ENCODE measurements around the gene OPHN1.

OPHN1 gene

DNA sequence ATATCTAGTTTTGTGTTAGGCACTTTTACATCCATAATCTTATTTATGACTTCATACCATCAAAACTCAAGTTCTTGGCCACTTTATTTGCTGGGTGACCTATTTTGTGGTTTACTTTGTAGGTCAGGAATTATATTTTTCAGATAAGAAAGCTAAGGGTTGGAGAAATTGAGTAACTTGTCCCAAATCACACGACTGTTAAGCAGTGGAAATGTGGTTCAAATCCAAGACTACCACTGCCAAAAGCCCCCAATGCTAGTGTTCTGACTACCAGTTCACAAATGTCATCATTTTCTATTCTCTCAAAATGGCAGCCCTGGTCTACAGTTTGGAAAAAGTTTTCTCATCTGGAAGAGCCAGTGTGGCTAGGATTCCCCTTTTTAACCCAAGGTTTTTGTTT lies 74.6 kb downstream of the OPHN1 start:
- no peak overlapping the region for H3K4ac ChIP-seq (ENCODE audit: low read depth, low read length)
- no peaks in the 10 kb centered on the region for H3K79me2 ChIP-seq (ENCODE audit: control insufficient read depth, insufficient read depth, low read length)
- no CpG with 5 or more reads among the region's 1 CpG for WGBS (ENCODE audit: extremely low coverage, insufficient coverage, low lambda C conversion rate)
- H4K8ac ChIP-seq (ENCODE audit: low read depth, low read length): no peak overlapping the region
- no peak overlapping the region for H2BK5ac ChIP-seq (ENCODE audit: low read length)
- no peak overlapping the region for H3K18ac ChIP-seq (ENCODE audit: low read length)
- no peaks in the 10 kb centered on the region for H3K27me3 ChIP-seq (ENCODE audit: insufficient read depth, low read length, poor library complexity)
- no peak for DNase-seq
- no peak overlapping the region for H3K4me3 ChIP-seq (ENCODE audit: low read length)
- no peak overlapping the region for H2BK120ac ChIP-seq (ENCODE audit: low read depth, low read length)
- H2AK5ac ChIP-seq (ENCODE audit: low read length): no peak overlapping the region
- no peak overlapping the region for H4K5ac ChIP-seq (ENCODE audit: low read length)
- H2BK15ac ChIP-seq (replicated peaks; ENCODE audit: low read depth): no peak overlapping the region
- no peak overlapping the region for H3K9ac ChIP-seq (ENCODE audit: low read length)
- H3K4me2 ChIP-seq (ENCODE audit: low read length): no peak overlapping the region
- H3K56ac ChIP-seq (ENCODE audit: low read length): no peak overlapping the region
- no peak overlapping the region for H3K27ac ChIP-seq (ENCODE audit: low read depth, low read length)
- no peaks in the 10 kb centered on the region for H3K36me3 ChIP-seq (ENCODE audit: control insufficient read depth, insufficient read depth, low read length)
- no peak overlapping the region for H3K23ac ChIP-seq (ENCODE audit: low read length)
- no peaks in the 10 kb centered on the region for H3K4me1 ChIP-seq (ENCODE audit: control insufficient read depth, low read depth, low read length)
- H3K79me1 ChIP-seq (ENCODE audit: low read length): no peaks in the 10 kb centered on the region

DNA sequence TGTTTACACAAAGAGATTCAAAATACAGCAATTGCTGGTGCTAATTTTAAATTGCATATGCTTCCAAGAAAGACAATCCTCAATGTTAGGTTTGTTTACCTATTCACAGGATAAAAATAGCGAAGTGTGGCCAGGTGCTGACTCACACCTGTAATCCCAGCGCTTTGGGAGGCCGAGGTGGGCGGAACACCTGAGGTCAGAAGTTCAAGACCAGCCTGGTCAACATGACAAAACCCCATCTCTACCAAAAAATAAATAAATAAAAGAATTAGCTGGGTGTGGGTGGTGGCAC lies 77.7 kb downstream of the OPHN1 start:
- H3K27me3 ChIP-seq (ENCODE audit: insufficient read depth, low read length, poor library complexity): no peaks in the 10 kb centered on the region
- no peak overlapping the region for H3K18ac ChIP-seq (ENCODE audit: low read length)
- no CpG with 5 or more reads among the region's 4 CpGs for WGBS (ENCODE audit: extremely low coverage, insufficient coverage, low lambda C conversion rate)
- H3K23ac ChIP-seq (ENCODE audit: low read length): no peak overlapping the region
- H3K9ac ChIP-seq (ENCODE audit: low read length): no peak overlapping the region
- no peak overlapping the region for H2BK5ac ChIP-seq (ENCODE audit: low read length)
- no peak overlapping the region for H2AK5ac ChIP-seq (ENCODE audit: low read length)
- no peak overlapping the region for H3K4me3 ChIP-seq (ENCODE audit: low read length)
- no peak overlapping the region for H3K4me2 ChIP-seq (ENCODE audit: low read length)
- no peaks in the 10 kb centered on the region for H3K4me1 ChIP-seq (ENCODE audit: control insufficient read depth, low read depth, low read length)
- no peak overlapping the region for H4K5ac ChIP-seq (ENCODE audit: low read length)
- no peak overlapping the region for H3K27ac ChIP-seq (ENCODE audit: low read depth, low read length)
- no peaks in the 10 kb centered on the region for H3K79me2 ChIP-seq (ENCODE audit: control insufficient read depth, insufficient read depth, low read length)
- no peak overlapping the region for H4K8ac ChIP-seq (ENCODE audit: low read depth, low read length)
- H3K79me1 ChIP-seq (ENCODE audit: low read length): no peaks in the 10 kb centered on the region
- H3K4ac ChIP-seq (ENCODE audit: low read depth, low read length): no peak overlapping the region
- no peaks in the 10 kb centered on the region for H3K36me3 ChIP-seq (ENCODE audit: control insufficient read depth, insufficient read depth, low read length)
- no peak for DNase-seq
- no peak overlapping the region for H2BK120ac ChIP-seq (ENCODE audit: low read depth, low read length)
- H3K56ac ChIP-seq (ENCODE audit: low read length): no peak overlapping the region
- no peak overlapping the region for H2BK15ac ChIP-seq (replicated peaks; ENCODE audit: low read depth)

DNA sequence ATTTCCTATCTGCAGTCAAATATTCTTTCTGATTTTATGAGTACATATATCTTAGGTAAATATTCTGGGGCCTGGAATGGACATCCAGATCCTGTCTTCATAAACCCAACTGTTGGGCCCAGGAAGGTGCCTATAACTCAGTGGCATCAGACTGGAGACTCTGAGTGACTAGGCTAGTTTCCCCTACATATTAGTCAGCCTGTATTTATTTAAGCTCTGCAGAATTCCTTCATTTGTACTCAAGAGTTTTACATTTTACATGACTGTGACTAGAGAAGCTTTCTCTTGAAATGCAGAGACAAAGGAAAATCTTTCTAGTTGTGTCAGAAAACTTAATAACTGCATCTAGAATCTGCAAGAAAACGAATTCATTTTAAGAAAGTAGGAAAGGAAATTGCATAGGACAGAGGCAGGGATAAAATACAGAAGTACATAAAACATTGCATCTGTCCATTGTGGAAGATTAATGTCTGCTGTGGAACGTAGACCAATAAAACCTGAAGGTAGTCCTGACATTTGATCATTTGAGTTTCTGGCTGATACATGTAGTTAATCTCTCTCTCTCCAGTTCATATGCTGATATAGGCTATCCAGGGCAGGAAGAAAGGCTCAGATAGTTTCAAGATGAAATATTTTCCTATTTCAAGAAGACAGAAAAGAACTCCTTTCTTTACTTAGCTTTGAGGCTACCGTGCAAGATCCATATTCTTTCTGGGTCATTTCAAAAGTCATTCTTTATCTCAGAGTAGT lies 78.2 kb downstream of the OPHN1 start:
- H3K79me1 ChIP-seq (ENCODE audit: low read length): no peaks in the 10 kb centered on the region
- no peak overlapping the region for H3K56ac ChIP-seq (ENCODE audit: low read length)
- H4K8ac ChIP-seq (ENCODE audit: low read depth, low read length): no peak overlapping the region
- no peak for DNase-seq
- no peak overlapping the region for H2AK5ac ChIP-seq (ENCODE audit: low read length)
- H3K4me3 ChIP-seq (ENCODE audit: low read length): no peak overlapping the region
- no peaks in the 10 kb centered on the region for H3K4me1 ChIP-seq (ENCODE audit: control insufficient read depth, low read depth, low read length)
- no peak overlapping the region for H2BK15ac ChIP-seq (replicated peaks; ENCODE audit: low read depth)
- no peak overlapping the region for H3K4ac ChIP-seq (ENCODE audit: low read depth, low read length)
- no peak overlapping the region for H2BK5ac ChIP-seq (ENCODE audit: low read length)
- H3K9ac ChIP-seq (ENCODE audit: low read length): no peak overlapping the region
- H3K27ac ChIP-seq (ENCODE audit: low read depth, low read length): no peak overlapping the region
- H4K5ac ChIP-seq (ENCODE audit: low read length): no peak overlapping the region
- H3K4me2 ChIP-seq (ENCODE audit: low read length): no peak overlapping the region
- H3K18ac ChIP-seq (ENCODE audit: low read length): no peak overlapping the region
- no peak overlapping the region for H3K23ac ChIP-seq (ENCODE audit: low read length)
- no peaks in the 10 kb centered on the region for H3K27me3 ChIP-seq (ENCODE audit: insufficient read depth, low read length, poor library complexity)
- H3K36me3 ChIP-seq (ENCODE audit: control insufficient read depth, insufficient read depth, low read length): no peaks in the 10 kb centered on the region
- no peak overlapping the region for H2BK120ac ChIP-seq (ENCODE audit: low read depth, low read length)
- no peaks in the 10 kb centered on the region for H3K79me2 ChIP-seq (ENCODE audit: control insufficient read depth, insufficient read depth, low read length)
- no CpG with 5 or more reads among the region's 3 CpGs for WGBS (ENCODE audit: extremely low coverage, insufficient coverage, low lambda C conversion rate)

DNA sequence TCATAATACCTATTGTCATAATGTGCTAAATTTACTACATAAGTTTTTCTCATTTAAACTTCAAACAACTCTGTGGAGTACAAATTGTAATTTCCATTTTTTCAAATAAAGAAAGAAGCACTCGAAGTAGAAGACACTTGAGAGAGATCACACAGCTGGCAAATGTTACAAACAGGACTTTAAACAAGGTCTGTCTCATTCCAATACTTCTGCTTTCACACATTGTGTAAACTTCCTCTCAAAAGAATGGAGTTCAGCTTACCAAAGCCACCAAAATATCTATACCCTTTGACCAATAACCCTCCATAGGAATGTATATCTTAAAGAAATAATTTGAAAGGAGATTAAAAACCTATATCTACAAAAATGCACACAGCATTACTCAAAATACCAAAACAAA lies 88.3 kb downstream of the OPHN1 start:
- H3K9ac ChIP-seq (ENCODE audit: low read length): no peak overlapping the region
- no peak overlapping the region for H3K23ac ChIP-seq (ENCODE audit: low read length)
- H3K4me3 ChIP-seq (ENCODE audit: low read length): no peak overlapping the region
- DNase-seq: no peak
- H3K18ac ChIP-seq (ENCODE audit: low read length): no peak overlapping the region
- WGBS (ENCODE audit: extremely low coverage, insufficient coverage, low lambda C conversion rate): no CpG with 5 or more reads among the region's 1 CpG
- H3K4me1 ChIP-seq (ENCODE audit: control insufficient read depth, low read depth, low read length): no peaks in the 10 kb centered on the region
- H3K4me2 ChIP-seq (ENCODE audit: low read length): no peak overlapping the region
- no peak overlapping the region for H4K8ac ChIP-seq (ENCODE audit: low read depth, low read length)
- no peak overlapping the region for H3K56ac ChIP-seq (ENCODE audit: low read length)
- H2BK5ac ChIP-seq (ENCODE audit: low read length): no peak overlapping the region
- no peaks in the 10 kb centered on the region for H3K27me3 ChIP-seq (ENCODE audit: insufficient read depth, low read length, poor library complexity)
- no peak overlapping the region for H2AK5ac ChIP-seq (ENCODE audit: low read length)
- H4K5ac ChIP-seq (ENCODE audit: low read length): no peak overlapping the region
- H3K79me1 ChIP-seq (ENCODE audit: low read length): no peaks in the 10 kb centered on the region
- H3K36me3 ChIP-seq (ENCODE audit: control insufficient read depth, insufficient read depth, low read length): no peaks in the 10 kb centered on the region
- H3K79me2 ChIP-seq (ENCODE audit: control insufficient read depth, insufficient read depth, low read length): no peaks in the 10 kb centered on the region
- no peak overlapping the region for H3K4ac ChIP-seq (ENCODE audit: low read depth, low read length)
- H2BK120ac ChIP-seq (ENCODE audit: low read depth, low read length): no peak overlapping the region
- H2BK15ac ChIP-seq (replicated peaks; ENCODE audit: low read depth): no peak overlapping the region
- H3K27ac ChIP-seq (ENCODE audit: low read depth, low read length): no peak overlapping the region

DNA sequence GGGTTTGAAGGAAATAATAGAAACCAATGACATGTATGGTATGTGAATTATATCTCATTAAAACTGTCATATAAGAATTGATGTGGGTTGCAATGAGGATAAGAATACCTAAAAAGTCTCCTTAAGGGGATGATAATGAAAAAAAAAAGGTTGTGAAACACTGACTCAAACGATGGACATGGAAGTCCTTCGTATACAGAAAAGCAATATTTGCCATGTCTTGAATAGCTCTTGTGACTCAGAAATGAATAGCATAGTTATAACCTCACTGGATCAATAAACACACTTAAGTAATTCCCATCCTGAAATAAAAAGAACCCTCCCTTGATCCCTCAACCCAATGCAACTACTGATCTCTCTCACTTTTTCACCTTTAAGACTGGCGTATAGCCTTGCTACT lies 89.7 kb downstream of the OPHN1 start:
- WGBS (ENCODE audit: extremely low coverage, insufficient coverage, low lambda C conversion rate): no CpG with 5 or more reads among the region's 3 CpGs
- no peak for DNase-seq

DNA sequence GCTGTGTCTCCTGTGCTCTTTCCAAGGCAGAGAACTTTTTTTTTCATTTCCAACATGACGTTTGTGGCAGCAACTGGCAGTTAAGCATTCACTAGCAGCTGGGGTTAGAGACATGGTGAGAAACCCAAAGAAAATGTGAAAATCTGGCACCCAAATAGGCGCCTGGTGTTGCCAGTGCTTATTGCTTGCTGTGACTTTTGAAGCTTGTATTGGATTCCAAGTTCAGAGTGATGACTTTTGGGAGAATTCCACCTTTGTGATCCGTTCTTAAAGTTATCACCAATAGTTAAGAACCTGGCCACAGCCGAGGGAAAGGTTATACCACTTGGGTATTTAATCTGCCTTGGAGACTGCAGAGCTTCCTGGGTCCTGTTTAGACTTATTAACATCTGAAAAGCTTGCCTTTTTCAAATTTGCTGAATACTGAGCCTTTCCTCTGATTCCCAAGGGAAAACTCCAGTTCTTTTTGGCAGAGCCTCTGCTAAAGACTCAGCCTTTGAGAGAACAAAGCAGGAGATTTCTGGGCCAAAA lies 101.0 kb downstream of the OPHN1 start:
- Histone ChIP-seq H2AK5ac (ENCODE audit: low read length) (no peak overlapping the region), H3K9ac (ENCODE audit: low read length) (no peak overlapping the region), H4K8ac (ENCODE audit: low read depth, low read length) (no peak overlapping the region), H3K27ac (ENCODE audit: low read depth, low read length) (no peak overlapping the region), H3K36me3 (ENCODE audit: control insufficient read depth, insufficient read depth, low read length) (no peaks in the 10 kb centered on the region), H3K4ac (ENCODE audit: low read depth, low read length) (no peak overlapping the region), H3K4me3 (ENCODE audit: low read length) (no peak overlapping the region), H2BK15ac (replicated peaks; ENCODE audit: low read depth) (no peak overlapping the region), H3K18ac (ENCODE audit: low read length) (no peak overlapping the region), H3K4me2 (ENCODE audit: low read length) (no peak overlapping the region), H3K79me2 (ENCODE audit: control insufficient read depth, insufficient read depth, low read length) (no peaks in the 10 kb centered on the region), H3K4me1 (ENCODE audit: control insufficient read depth, low read depth, low read length) (no peaks in the 10 kb centered on the region), H2BK5ac (ENCODE audit: low read length) (no peak overlapping the region), H3K79me1 (ENCODE audit: low read length) (no peaks in the 10 kb centered on the region), H2BK120ac (ENCODE audit: low read depth, low read length) (no peak overlapping the region), H3K27me3 (ENCODE audit: insufficient read depth, low read length, poor library complexity) (no peaks in the 10 kb centered on the region), H3K23ac (ENCODE audit: low read length) (no peak overlapping the region), H4K5ac (ENCODE audit: low read length) (no peak overlapping the region), H3K56ac (ENCODE audit: low read length) (no peak overlapping the region)
- WGBS (ENCODE audit: extremely low coverage, insufficient coverage, low lambda C conversion rate): no CpG with 5 or more reads among the region's 4 CpGs
- no peak for DNase-seq

More for the DNA sequence above, 89.7 kb downstream of the OPHN1 start:
- H3K18ac ChIP-seq (ENCODE audit: low read length): no peak overlapping the region
- H3K36me3 ChIP-seq (ENCODE audit: control insufficient read depth, insufficient read depth, low read length): no peaks in the 10 kb centered on the region
- H2AK5ac ChIP-seq (ENCODE audit: low read length): no peak overlapping the region
- H3K4me1 ChIP-seq (ENCODE audit: control insufficient read depth, low read depth, low read length): no peaks in the 10 kb centered on the region
- no peak overlapping the region for H3K27ac ChIP-seq (ENCODE audit: low read depth, low read length)
- H3K9ac ChIP-seq (ENCODE audit: low read length): no peak overlapping the region
- H2BK5ac ChIP-seq (ENCODE audit: low read length): no peak overlapping the region
- H4K8ac ChIP-seq (ENCODE audit: low read depth, low read length): no peak overlapping the region
- no peak overlapping the region for H2BK15ac ChIP-seq (replicated peaks; ENCODE audit: low read depth)
- no peak overlapping the region for H3K4ac ChIP-seq (ENCODE audit: low read depth, low read length)
- no peaks in the 10 kb centered on the region for H3K79me2 ChIP-seq (ENCODE audit: control insufficient read depth, insufficient read depth, low read length)
- no peak overlapping the region for H3K4me3 ChIP-seq (ENCODE audit: low read length)
- H3K23ac ChIP-seq (ENCODE audit: low read length): no peak overlapping the region
- H4K5ac ChIP-seq (ENCODE audit: low read length): no peak overlapping the region
- no peak overlapping the region for H3K4me2 ChIP-seq (ENCODE audit: low read length)
- no peak overlapping the region for H3K56ac ChIP-seq (ENCODE audit: low read length)
- H2BK120ac ChIP-seq (ENCODE audit: low read depth, low read length): no peak overlapping the region
- no peaks in the 10 kb centered on the region for H3K79me1 ChIP-seq (ENCODE audit: low read length)
- H3K27me3 ChIP-seq (ENCODE audit: insufficient read depth, low read length, poor library complexity): no peaks in the 10 kb centered on the region

Data from mesendoderm (in vitro differentiated cells).